ENCODE results near the gene NTHL1. TPM values are rescaled to one million over a fixed set of nuclear protein-coding genes. Genes with fewer than 3 reads are reported as not detected.

The NTHL1 gene
- total and polyA plus RNA-seq, 9 of the 15 experiments (the other 6 are each of a cell fraction or from before 2014, with no cell fraction given), result 1.1 to 58.8 (median 17.6) TPM

- TF ChIP-seq MEF2A (IDR thresholded peaks at IDR 0.05; ENCODE audit: control insufficient read depth, low read depth, low read length), result no peak
- no peak for TF ChIP-seq SNAPC5 (CRISPR knock-in tag; IDR thresholded peaks at IDR 0.05)
- no peak for TF ChIP-seq HOXB6 (CRISPR knock-in tag; IDR thresholded peaks at IDR 0.05; ENCODE audit: borderline replicate concordance)
- TF ChIP-seq HBP1 (CRISPR knock-in tag; IDR thresholded peaks at IDR 0.05), result no peak
- no peak for TF ChIP-seq ZFPM2 (CRISPR knock-in tag; IDR thresholded peaks at IDR 0.05)
- TF ChIP-seq WHSC1 (IDR thresholded peaks at IDR 0.05; ENCODE audit: low read length), result no peak
- TF ChIP-seq NUFIP1 (IDR thresholded peaks at IDR 0.05; ENCODE audit: partially characterized antibody), result no peak
- no peak for TF ChIP-seq ZNF124 (CRISPR knock-in tag; IDR thresholded peaks at IDR 0.05)
- TF ChIP-seq SRSF7 (optimal IDR thresholded peaks at IDR 0.05; ENCODE audit: low read depth, low read length), result no peak
- TF ChIP-seq RHOXF2B (CRISPR knock-in tag; conservative IDR thresholded peaks at IDR 0.05), result no peak
- peak; percentile 19; the same call in 1 of the 2 replicates for TF ChIP-seq PHF8 (IDR thresholded peaks at IDR 0.05; ENCODE audit: borderline replicate concordance, low read length)
- TF ChIP-seq RBFOX2 (IDR thresholded peaks at IDR 0.05; ENCODE audit: low read depth, low read length), result peak; percentile 64
- no peak for TF ChIP-seq NCOA1 (IDR thresholded peaks at IDR 0.05; ENCODE audit: low read depth)
- TF ChIP-seq BMI1 (IDR thresholded peaks at IDR 0.05; ENCODE audit: low read length), result no peak
- no peak for TF ChIP-seq NR4A1 (CRISPR knock-in tag; IDR thresholded peaks at IDR 0.05)
- no peak for TF ChIP-seq NR4A1 (tag; IDR thresholded peaks at IDR 0.05)
- no peak for TF ChIP-seq ILF3 (IDR thresholded peaks at IDR 0.05; ENCODE audit: borderline replicate concordance)
- no peak for TF ChIP-seq BCLAF1 (IDR thresholded peaks at IDR 0.05; ENCODE audit: borderline replicate concordance in 1 of 2, control insufficient read depth in 1 of 2, low read depth in 2 of 2, low read length in 1 of 2)
- no peak for TF ChIP-seq MAFK (IDR thresholded peaks at IDR 0.05; ENCODE audit: low read length)
- no peak for TF ChIP-seq POLR3G (IDR thresholded peaks at IDR 0.05; ENCODE audit: extremely low read depth, insufficient read length, insufficient replicate concordance)
- TF ChIP-seq FOSL1 (tag; conservative IDR thresholded peaks at IDR 0.05), result peak; percentile 80
- no peak for TF ChIP-seq PTRF (tag; IDR thresholded peaks at IDR 0.05)
- TF ChIP-seq SAFB (IDR thresholded peaks at IDR 0.05; ENCODE audit: borderline replicate concordance, low read depth, low read length), result no peak
- TF ChIP-seq ZNF23 (CRISPR knock-in tag; IDR thresholded peaks at IDR 0.05), result no peak
- TF ChIP-seq ZNF77 (CRISPR knock-in tag; IDR thresholded peaks at IDR 0.05), result no peak
- TF ChIP-seq MYNN (IDR thresholded peaks at IDR 0.05), result no peak
- no peak for TF ChIP-seq MYNN (CRISPR knock-in tag; IDR thresholded peaks at IDR 0.05)
Observed at GRCh38 chr16:2033057-2033908, 14.4 kb downstream of the NTHL1 start (continued).

Data from K562 (cell line).